ENCODE measurements around the gene PPWD1. TPM values are rescaled to one million over a fixed set of nuclear protein-coding genes. Genes with fewer than 3 reads are reported as not detected.
A peak's percentile ranks its signal among the peaks of the same experiment; 100 is the strongest.

PPWD1 gene
- total RNA-seq (10 to 100 TPM; 48.0 to 66.7 TPM), polyA plus RNA-seq (ENCODE audit: insufficient read length in 2 of 2) (10 to 100 TPM; 49.7 to 56.7 TPM)
- long read RNA-seq, donor 1, transcript PPWD1-206 (2 exons, 838 nt), result major isoform, 5 of 9 reads
- long read RNA-seq, donor 1, partial matches to known transcripts, result 0 of 9 reads
- long read RNA-seq, donor 1, other reads (novel, unspliced or antisense), result 0 of 9 reads
- long read RNA-seq, donor 2, partial matches to known transcripts, result 0 of 3 reads
- long read RNA-seq, donor 2, other reads (novel, unspliced or antisense), result 0 of 3 reads
- long read RNA-seq, donor 3, partial matches to known transcripts, result 0 of 1 reads
- long read RNA-seq, donor 3, other reads (novel, unspliced or antisense), result 0 of 1 reads
- long read RNA-seq, donor 4, transcript PPWD1-206 (2 exons, 838 nt), result major isoform, 8 of 46 reads
- long read RNA-seq, donor 4, transcript PPWD1-201 (11 exons, 2,166 nt), result major isoform, 8 of 46 reads
- long read RNA-seq, donor 4, partial matches to known transcripts, result 25 of 46 reads
- long read RNA-seq, donor 4, other reads (novel, unspliced or antisense), result 0 of 46 reads

DNA sequence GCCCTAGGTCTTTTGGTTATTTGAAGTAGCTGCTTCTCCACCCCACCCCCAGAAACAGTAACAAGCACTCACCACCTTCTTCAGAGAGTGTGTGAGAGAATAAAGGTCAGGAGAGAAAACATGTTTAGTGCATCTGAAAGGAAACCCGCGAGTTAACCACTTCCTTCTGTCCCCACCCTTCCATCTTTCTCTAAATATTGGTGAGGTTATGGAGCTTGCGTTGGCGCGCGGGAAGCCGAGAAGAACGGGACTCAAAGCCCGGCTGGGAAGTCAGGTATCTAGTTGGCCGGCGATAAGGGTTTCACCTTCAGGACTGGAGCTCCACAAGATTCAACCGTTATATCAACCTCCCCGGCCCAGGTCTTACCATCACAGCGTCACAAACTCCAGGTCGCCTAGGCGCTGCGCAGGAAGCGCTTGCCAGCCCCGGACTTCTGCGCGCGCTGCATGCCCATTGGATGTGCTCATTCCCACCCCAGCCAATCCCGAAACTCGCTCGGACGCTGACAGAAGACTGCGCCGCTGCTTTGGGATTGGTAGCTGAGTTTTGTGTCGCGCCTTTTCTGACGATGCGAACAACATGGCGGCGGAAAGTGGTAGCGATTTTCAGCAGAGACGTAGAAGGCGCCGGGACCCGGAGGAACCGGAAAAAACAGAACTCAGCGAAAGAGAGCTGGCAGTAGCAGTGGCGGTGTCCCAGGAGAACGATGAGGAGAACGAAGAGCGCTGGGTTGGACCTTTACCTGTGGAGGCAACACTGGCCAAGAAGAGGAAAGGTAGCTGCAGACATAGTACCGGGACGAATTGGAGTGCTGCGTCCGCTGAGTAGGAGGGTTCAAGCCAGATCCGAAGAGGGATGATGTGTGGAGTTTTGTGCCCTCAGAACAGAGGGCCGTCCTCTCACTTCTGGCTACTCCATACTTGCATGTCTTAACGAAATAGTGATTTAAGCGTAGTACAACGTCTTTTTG is at the start of gene PPWD1, which contains the start of gene CENPK:
PPWD1 (plus strand) TSS at position 566 of the 971 bp plus-strand sequence; CDS start at position 581, 15 bp downstream.
CENPK (minus strand) TSS at position 438 of the 971 bp plus-strand sequence. CDS start 8,261 bp downstream, outside the sequence.
- H3K27ac ChIP-seq (ENCODE audit: low read depth, low read length), result peak within 1 kb of the TSS; percentile 95
- DNase-seq (ENCODE audit: low read depth in 4 of 6, low spot score in 6 of 6), result peak; percentile 88 to 99 (median 96)
- H3K4me1 ChIP-seq (ENCODE audit: control insufficient read depth, insufficient read depth, low read length), result peaks cover 5% of the 10 kb centered on the region
- peak within 1 kb of the TSS; percentile 84 for H3K4me3 ChIP-seq (ENCODE audit: low read depth, low read length)
- H3K27me3 ChIP-seq (ENCODE audit: control insufficient read depth, insufficient read depth, low read length), result no peaks in the 10 kb centered on the region
- WGBS (ENCODE audit: insufficient coverage), result 0% methylated on average over 39 of the region's 54 CpGs
- no peaks in the 10 kb centered on the region for H3K9me3 ChIP-seq (ENCODE audit: control insufficient read depth, insufficient read depth, low read length)
- H3K36me3 ChIP-seq (ENCODE audit: control insufficient read depth, insufficient read depth, low read length), result no peaks in the 10 kb centered on the region

DNA sequence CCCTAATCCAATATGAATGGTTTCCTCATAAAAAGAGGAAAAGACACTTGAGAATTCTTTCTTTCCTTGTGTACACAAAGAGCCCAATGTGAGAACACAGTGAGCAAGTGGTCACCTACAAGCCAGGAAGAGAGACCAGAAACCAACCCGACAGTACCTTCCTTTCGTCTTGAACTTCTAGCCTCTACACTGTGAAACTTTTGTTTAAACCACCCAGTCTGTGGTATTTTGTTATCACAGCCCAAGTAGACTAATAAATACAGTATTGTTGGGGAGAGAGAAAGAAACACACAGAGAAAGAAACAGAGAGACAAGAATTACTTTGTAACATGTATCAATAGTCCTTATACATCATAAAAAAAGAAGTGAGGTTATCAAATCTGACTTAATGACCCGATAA is 37.4 kb upstream of the PPWD1 start:
- Histone ChIP-seq H3K4me3 (ENCODE audit: low read depth, low read length) (no peak overlapping the region), H3K9me3 (ENCODE audit: control insufficient read depth, insufficient read depth, low read length) (no peaks in the 10 kb centered on the region), H3K36me3 (ENCODE audit: control insufficient read depth, insufficient read depth, low read length) (no peaks in the 10 kb centered on the region), H3K27ac (ENCODE audit: low read depth, low read length) (no peak overlapping the region), H3K4me1 (ENCODE audit: control insufficient read depth, insufficient read depth, low read length) (no peaks in the 10 kb centered on the region), H3K27me3 (ENCODE audit: control insufficient read depth, insufficient read depth, low read length) (no peaks in the 10 kb centered on the region)
- DNase-seq (ENCODE audit: low read depth in 4 of 6, low spot score in 6 of 6), result no peak
- WGBS (ENCODE audit: insufficient coverage), result 67% methylated on average over 1 of the region's 3 CpGs

DNA sequence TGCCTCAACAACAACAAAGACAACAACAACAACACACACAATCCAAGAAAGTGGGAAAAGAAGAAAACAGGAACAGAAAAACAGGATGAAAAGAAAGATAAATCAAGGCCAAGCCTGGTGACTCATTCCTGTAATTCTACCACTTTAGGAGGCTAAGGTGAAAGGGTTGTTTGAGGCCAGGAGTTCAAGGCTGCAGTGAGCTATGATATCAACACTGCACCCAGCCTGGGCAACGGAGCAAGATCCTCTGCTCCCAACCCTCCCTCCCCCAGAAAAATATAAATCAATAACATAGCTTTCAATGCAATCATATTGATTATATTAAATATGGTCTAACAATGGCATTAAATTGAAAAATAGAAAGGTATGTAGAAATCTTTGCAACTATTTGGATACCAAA is 32.2 kb upstream of the PPWD1 start:
- Histone ChIP-seq H3K4me3 (ENCODE audit: low read depth, low read length) (no peak overlapping the region), H3K4me1 (ENCODE audit: control insufficient read depth, insufficient read depth, low read length) (no peaks in the 10 kb centered on the region), H3K27me3 (ENCODE audit: control insufficient read depth, insufficient read depth, low read length) (no peaks in the 10 kb centered on the region), H3K9me3 (ENCODE audit: control insufficient read depth, insufficient read depth, low read length) (no peaks in the 10 kb centered on the region), H3K27ac (ENCODE audit: low read depth, low read length) (no peak overlapping the region), H3K36me3 (ENCODE audit: control insufficient read depth, insufficient read depth, low read length) (no peaks in the 10 kb centered on the region)
- DNase-seq (ENCODE audit: low read depth in 4 of 6, low spot score in 6 of 6), result no peak
- WGBS (ENCODE audit: insufficient coverage), result no CpG with 5 or more reads among the region's 1 CpG

DNA sequence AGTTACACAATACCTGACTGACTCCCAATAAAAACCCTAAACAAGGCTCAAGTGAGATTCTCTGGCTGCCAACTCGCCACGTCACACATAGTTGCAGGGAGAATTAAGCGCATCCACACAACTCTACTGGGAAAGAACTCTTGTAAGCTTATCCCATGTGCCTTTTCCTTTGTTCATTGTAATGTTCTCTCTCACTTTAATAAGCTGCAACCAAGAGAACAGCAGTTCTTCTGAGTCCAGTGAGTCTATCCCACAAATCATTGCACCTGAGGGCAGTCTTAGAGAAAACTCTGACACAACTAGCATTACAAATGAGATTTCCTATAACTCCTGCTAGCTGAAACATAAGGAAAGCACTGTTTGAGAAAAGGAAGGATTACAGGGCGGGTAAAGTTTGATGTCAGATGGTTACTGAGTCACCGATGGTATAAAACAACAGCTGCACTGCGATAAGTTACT is 27.5 kb upstream of the PPWD1 start:
- H3K4me1 ChIP-seq (ENCODE audit: control insufficient read depth, insufficient read depth, low read length), result no peaks in the 10 kb centered on the region
- WGBS (ENCODE audit: insufficient coverage), result 83% methylated on average over 1 of the region's 6 CpGs
- H3K27ac ChIP-seq (ENCODE audit: low read depth, low read length), result no peak overlapping the region
- H3K4me3 ChIP-seq (ENCODE audit: low read depth, low read length), result no peak overlapping the region
- H3K9me3 ChIP-seq (ENCODE audit: control insufficient read depth, insufficient read depth, low read length), result no peaks in the 10 kb centered on the region
- peak in 1 of 6 donors; percentile 0 for DNase-seq (ENCODE audit: low read depth in 4 of 6, low spot score in 6 of 6)
- no peaks in the 10 kb centered on the region for H3K27me3 ChIP-seq (ENCODE audit: control insufficient read depth, insufficient read depth, low read length)
- no peaks in the 10 kb centered on the region for H3K36me3 ChIP-seq (ENCODE audit: control insufficient read depth, insufficient read depth, low read length)

DNA sequence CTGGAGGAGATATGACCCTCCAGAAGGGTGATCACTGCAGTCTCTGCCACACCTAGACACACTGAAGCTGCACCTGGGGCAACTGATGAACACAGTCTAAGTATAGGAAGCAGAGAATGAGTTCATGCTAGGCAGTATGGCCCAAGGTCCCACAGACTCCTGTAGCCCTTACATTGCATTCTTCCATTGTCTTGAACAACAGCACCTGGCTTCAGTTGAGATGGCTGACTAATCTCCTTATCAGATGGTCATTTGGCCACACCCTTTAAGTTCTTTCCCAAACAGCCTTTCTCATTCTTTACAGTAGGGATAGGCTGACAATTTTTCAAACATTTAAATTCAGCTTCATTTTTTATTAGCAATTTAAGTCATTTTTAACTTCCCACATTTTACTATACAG is 23.3 kb upstream of the PPWD1 start:
- Histone ChIP-seq H3K27me3 (ENCODE audit: control insufficient read depth, insufficient read depth, low read length) (no peaks in the 10 kb centered on the region), H3K4me3 (ENCODE audit: low read depth, low read length) (no peak overlapping the region), H3K27ac (ENCODE audit: low read depth, low read length) (no peak overlapping the region), H3K9me3 (ENCODE audit: control insufficient read depth, insufficient read depth, low read length) (peaks cover 3% of the 10 kb centered on the region), H3K36me3 (ENCODE audit: control insufficient read depth, insufficient read depth, low read length) (no peaks in the 10 kb centered on the region), H3K4me1 (ENCODE audit: control insufficient read depth, insufficient read depth, low read length) (no peaks in the 10 kb centered on the region)
- no peak for DNase-seq (ENCODE audit: low read depth in 4 of 6, low spot score in 6 of 6)

DNA sequence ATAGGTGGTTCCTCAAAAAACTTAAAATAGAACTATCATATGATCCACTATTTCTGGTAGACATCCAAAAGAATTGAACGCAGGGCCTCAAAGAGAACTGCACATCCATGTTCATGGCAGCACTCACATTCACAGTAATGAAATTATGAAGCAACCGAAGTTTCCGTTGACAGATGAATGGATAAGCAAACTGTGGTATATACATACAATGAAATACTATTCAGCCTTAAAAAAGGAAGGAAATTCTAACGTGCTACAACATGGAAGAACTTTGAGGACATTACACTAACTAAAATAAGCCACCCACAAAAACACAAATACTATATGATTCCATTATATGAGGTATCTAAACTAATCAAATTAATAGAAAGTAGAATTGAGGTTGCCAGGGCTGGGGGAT is 18.6 kb upstream of the PPWD1 start:
- H3K27ac ChIP-seq (ENCODE audit: low read depth, low read length), result no peak overlapping the region
- no CpG with 5 or more reads among the region's 4 CpGs for WGBS (ENCODE audit: insufficient coverage)
- no peak overlapping the region for H3K4me3 ChIP-seq (ENCODE audit: low read depth, low read length)
- H3K4me1 ChIP-seq (ENCODE audit: control insufficient read depth, insufficient read depth, low read length), result no peaks in the 10 kb centered on the region
- H3K9me3 ChIP-seq (ENCODE audit: control insufficient read depth, insufficient read depth, low read length), result peaks cover 3% of the 10 kb centered on the region
- no peaks in the 10 kb centered on the region for H3K36me3 ChIP-seq (ENCODE audit: control insufficient read depth, insufficient read depth, low read length)
- DNase-seq (ENCODE audit: low read depth in 4 of 6, low spot score in 6 of 6), result no peak
- H3K27me3 ChIP-seq (ENCODE audit: control insufficient read depth, insufficient read depth, low read length), result no peaks in the 10 kb centered on the region

DNA sequence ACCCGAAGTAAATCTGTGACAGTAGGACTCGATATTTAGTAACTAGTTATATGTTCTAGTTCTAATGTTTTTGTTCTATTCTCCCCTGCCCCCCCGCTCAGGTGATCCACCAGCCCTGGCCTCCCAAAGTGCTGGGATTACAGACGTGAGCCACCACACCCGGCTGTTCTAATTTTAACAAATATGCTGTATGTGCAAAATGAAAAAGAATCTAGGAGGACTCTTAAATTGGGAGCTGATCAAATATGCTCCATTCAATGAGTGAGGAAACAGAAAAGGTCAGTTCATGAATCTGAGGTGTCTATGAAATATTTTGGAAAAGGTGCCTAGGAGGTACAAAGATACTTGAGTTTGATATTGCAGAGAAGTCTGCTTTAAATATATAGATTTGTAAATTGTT is 17.0 kb upstream of the PPWD1 start:
- H3K27ac ChIP-seq (ENCODE audit: low read depth, low read length), result no peak overlapping the region
- H3K27me3 ChIP-seq (ENCODE audit: control insufficient read depth, insufficient read depth, low read length), result no peaks in the 10 kb centered on the region
- H3K9me3 ChIP-seq (ENCODE audit: control insufficient read depth, insufficient read depth, low read length), result peaks cover 3% of the 10 kb centered on the region
- no peaks in the 10 kb centered on the region for H3K36me3 ChIP-seq (ENCODE audit: control insufficient read depth, insufficient read depth, low read length)
- H3K4me1 ChIP-seq (ENCODE audit: control insufficient read depth, insufficient read depth, low read length), result no peaks in the 10 kb centered on the region
- WGBS (ENCODE audit: insufficient coverage), result no CpG with 5 or more reads among the region's 5 CpGs
- DNase-seq (ENCODE audit: low read depth in 4 of 6, low spot score in 6 of 6), result no peak
- H3K4me3 ChIP-seq (ENCODE audit: low read depth, low read length), result no peak overlapping the region

DNA sequence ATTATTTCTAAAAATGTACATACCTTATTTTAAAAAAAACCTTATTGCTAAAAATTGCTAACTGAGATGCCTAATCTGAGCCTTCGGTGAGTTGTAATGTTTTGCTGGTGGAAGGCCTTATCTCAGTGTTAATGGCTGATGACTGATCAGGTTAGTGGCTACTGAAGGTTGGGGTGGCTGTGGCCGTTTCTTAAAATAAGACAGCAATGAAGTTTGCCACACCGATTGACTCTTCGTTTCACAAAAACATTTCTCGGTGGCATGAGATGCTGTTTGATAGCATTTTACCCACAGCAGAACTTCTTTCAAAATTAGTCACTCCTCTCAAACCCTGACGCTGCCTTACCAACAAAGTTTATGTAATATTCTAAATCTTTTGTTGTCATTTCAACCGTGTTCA is 14.8 kb upstream of the PPWD1 start:
- no peaks in the 10 kb centered on the region for H3K36me3 ChIP-seq (ENCODE audit: control insufficient read depth, insufficient read depth, low read length)
- WGBS (ENCODE audit: insufficient coverage), result 94% methylated on average over 3 of the region's 7 CpGs
- no peak overlapping the region for H3K27ac ChIP-seq (ENCODE audit: low read depth, low read length)
- no peaks in the 10 kb centered on the region for H3K27me3 ChIP-seq (ENCODE audit: control insufficient read depth, insufficient read depth, low read length)
- no peaks in the 10 kb centered on the region for H3K4me1 ChIP-seq (ENCODE audit: control insufficient read depth, insufficient read depth, low read length)
- no peak for DNase-seq (ENCODE audit: low read depth in 4 of 6, low spot score in 6 of 6)
- peaks cover 3% of the 10 kb centered on the region for H3K9me3 ChIP-seq (ENCODE audit: control insufficient read depth, insufficient read depth, low read length)
- H3K4me3 ChIP-seq (ENCODE audit: low read depth, low read length), result no peak overlapping the region

DNA sequence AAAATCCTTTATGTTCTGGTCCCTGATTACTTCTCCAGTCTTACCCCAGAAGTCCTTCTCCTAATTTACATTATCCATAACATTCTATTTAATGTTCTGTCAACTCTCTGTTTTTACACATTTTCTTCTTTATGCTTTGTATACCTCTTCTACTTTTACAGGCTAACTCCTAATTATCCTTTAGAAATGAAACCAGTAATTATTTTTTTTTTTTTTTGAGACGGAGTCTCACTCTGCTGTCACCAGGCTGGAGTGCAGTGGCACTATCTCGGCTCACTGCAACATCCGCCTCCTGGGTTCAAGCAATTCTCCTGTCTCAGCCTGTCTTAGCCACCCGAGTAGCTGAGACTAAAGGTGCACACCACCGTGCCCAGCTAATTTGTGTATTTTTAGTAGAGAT is 9.2 kb upstream of the PPWD1 start:
- whole genome bisulfite sequencing (ENCODE audit: insufficient coverage), result 96% methylated on average over 5 of the region's 5 CpGs

More for the DNA sequence above, 9.2 kb upstream of the PPWD1 start:
- Histone ChIP-seq H3K4me1 (ENCODE audit: control insufficient read depth, insufficient read depth, low read length) (no peaks in the 10 kb centered on the region), H3K4me3 (ENCODE audit: low read depth, low read length) (no peak overlapping the region), H3K9me3 (ENCODE audit: control insufficient read depth, insufficient read depth, low read length) (no peaks in the 10 kb centered on the region), H3K27me3 (ENCODE audit: control insufficient read depth, insufficient read depth, low read length) (no peaks in the 10 kb centered on the region), H3K36me3 (ENCODE audit: control insufficient read depth, insufficient read depth, low read length) (no peaks in the 10 kb centered on the region), H3K27ac (ENCODE audit: low read depth, low read length) (no peak overlapping the region)
- no peak for DNase-seq (ENCODE audit: low read depth in 4 of 6, low spot score in 6 of 6)
